GM19452 (cell line): ENCODE data around the gene ADM5.

Source experiments
- ATAC-seq: cut with Tn5 transposase; IDR thresholded peaks from one replicate; pipeline ENCODE4 v1.9.1; 2021; ENCODE audit not compliant: unreplicated experiment

ADM5 gene

DNA sequence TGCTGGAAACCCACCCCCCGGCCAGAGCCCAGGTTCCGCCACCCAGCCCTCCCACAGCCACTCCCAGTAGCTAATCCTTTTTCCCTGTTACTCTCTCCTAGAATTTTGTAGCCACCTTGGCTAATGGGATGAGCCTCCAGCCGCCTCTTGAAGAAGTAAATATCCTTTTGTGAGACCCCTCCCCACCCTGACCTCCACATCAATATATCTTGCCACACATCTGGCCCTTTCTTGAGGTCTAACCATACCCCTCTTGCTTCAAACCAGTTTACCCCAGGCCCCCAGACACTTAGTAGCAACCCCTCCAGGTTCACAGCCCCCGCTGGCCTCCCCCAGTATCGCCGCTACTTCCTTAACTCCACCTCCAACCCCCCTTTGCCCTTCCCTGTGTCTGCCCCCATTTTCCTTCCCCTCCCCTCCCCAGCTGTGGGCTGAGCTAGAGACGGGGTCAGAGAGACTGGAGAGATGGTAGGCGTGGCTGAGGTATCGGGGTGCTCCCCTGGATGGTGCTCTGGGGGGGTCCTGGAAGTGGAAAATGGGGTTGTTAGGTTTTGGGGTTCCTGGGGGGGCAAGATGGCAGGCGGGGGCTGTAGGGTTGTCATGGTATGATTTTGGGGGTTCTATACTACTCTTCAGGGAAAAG lies 9.5 kb upstream of the ADM5 start:
- ATAC-seq, result no peak

DNA sequence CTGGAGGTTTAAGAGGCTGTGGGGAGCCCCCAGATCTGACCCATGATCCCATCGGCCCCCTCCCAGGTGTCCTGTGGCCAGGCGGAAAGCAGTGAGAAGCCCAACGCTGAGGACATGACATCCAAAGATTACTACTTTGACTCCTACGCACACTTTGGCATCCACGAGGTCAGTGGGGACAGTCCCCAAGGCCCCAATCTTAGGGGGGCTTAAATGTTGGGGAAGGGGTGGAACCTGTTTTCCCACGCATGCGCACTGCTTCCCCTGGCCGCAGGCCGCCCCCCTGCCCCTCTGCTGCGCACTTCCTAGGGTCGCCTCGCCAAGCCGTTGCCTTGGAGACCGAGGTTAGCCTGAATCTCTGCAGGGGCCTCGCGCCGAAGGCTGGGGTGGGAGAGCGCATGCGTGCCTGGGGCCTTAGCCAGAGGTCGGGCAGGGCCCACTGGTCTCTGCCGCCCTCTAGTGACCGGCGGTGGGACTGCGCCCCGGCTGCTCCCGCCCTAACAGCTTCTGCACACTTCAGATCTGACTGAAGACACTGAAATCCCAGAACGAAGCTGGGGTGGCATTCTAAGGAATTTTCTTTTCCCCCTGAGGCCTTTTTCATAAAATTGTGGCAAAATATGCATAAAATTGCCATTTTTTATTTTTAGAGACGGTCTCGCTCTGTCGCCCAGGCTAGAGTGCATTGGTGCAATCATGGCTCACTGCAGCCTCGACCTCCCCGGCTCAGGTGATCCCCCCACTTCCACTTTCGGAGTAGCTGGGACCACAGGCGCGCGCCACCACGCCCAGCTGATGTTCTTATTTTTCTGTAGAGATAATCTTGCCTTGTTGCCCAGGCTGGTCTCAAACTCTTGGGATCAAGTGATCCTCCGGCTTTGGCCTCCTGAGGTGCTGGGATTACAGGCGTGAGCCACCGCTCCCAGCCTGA lies 8.7 kb upstream of the ADM5 start:
- ATAC-seq, result no peak

DNA sequence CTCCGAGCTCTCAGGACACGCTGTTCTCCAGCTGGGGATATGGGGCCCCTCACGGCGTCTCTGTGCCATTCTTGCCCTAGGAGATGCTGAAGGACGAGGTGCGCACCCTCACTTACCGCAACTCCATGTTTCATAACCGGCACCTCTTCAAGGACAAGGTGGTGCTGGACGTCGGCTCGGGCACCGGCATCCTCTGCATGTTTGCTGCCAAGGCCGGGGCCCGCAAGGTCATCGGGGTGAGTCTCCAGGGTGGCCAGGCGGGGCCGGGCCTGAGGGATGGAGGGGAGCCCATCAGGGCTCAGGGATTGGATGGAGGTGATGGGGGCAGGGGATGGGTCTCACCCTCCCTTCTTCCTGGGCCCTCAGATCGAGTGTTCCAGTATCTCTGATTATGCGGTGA lies 7.6 kb upstream of the ADM5 start:
- no peak for ATAC-seq

DNA sequence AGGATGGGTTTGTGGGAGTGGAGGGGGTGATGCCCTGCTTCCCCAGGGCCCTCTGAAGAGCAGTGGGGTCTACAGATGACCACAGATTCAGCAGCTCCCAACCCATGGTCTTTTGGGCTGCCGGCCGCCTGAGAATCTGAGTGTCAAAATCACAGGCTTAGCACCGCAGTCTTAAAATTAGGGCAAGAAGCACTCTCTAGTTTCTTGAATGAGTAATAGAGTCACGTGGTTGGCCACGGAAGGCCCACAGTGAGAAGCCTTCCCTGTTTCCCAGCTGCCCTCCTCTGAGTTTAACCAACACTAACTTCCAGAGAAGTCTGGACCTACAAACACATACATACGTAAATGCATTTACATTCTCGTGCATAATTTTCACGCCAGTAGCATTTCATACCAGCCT lies 7.1 kb upstream of the ADM5 start:
- no peak for ATAC-seq

DNA sequence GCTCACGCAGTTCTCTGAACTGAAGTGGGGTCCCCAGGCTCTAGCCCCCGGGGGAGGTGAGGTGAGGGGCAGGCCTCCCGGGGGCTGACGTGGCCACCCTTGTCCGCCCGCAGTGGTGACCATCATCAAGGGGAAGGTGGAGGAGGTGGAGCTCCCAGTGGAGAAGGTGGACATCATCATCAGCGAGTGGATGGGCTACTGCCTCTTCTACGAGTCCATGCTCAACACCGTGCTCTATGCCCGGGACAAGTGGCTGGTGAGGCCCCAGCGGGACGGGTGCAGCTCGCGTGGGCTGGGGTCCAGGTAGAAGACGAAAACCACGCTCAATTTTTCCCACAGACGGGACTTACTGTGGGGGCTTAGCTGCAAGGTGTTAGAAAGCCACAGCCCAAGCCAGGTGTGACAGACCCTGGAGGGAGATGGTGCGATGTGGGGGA lies 5.6 kb upstream of the ADM5 start:
- ATAC-seq, result no peak

DNA sequence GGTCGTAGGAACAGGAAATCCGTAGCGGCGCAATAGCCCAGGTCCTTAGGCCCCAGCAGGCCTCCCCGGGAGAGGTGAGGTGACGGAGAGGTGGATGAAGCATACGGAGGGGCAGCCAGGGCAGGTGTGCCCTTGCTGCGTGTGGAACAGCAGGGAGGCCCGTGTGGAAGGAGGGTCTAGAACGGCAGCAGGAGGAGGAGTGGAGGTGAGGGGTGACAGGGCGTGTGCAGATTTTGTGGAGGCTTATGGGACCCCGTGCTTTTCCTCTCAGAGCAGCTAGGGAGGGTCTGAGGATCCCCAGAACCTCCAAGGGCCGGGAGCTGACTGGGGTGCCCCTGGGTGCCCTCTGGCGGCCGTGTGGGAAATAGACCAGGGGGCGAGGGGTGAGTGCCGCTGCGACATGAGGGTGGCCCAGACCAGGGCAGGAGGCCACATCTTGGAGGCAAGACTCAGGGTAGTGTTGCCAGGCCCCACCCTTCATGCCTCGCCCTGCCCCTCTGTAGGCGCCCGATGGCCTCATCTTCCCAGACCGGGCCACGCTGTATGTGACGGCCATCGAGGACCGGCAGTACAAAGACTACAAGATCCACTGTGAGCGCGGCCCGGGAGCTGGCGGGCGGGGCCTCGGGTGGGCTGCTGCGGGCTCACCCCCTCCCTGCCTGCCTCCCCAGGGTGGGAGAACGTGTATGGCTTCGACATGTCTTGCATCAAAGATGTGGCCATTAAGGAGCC lies 5.0 kb upstream of the ADM5 start:
- no peak for ATAC-seq

DNA sequence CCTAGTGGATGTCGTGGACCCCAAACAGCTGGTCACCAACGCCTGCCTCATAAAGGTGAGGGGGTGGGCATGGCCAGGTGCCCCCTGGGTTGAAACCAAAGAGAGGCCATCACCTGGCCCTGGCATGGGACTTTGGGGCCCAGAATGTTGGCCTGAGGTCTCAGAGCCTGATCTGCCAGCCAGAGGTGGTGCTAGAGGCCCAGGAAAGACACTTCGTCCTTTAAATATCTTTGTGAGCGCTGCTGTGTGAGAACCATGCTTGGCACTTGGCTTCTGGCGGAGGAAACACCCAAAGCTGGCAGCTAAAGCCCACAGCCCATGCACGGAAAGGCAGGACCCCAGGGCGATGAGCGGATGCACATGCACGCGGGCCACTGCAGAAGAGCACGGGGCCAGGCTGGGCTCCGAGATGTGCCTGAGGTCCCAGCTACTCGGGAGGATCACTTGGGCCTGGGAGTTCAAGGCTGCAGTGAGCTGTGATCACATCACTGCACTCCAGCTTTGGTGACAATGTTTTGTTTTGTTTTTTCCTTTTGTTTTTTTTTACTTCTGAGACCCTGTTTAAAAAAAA lies 4.3 kb upstream of the ADM5 start:
- ATAC-seq, result no peak

DNA sequence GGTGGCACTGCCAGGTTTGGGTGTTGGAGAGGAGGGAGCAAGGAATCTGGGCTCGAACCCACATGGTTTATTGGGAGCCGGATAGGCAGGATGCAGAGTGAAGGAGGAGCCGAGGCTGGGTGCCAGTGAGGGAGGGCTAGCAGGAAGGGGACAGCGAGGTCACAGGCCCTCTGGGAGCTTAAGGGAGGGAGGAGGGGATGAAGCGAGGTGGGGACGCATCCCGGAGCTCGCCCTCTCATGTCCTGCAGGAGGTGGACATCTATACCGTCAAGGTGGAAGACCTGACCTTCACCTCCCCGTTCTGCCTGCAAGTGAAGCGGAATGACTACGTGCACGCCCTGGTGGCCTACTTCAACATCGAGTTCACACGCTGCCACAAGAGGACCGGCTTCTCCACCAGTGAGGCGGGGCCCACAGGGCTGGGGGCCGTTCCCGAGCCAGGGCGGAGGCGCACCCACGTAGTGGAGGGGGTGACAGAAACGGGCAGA lies 3.5 kb upstream of the ADM5 start:
- ATAC-seq, result no peak

DNA sequence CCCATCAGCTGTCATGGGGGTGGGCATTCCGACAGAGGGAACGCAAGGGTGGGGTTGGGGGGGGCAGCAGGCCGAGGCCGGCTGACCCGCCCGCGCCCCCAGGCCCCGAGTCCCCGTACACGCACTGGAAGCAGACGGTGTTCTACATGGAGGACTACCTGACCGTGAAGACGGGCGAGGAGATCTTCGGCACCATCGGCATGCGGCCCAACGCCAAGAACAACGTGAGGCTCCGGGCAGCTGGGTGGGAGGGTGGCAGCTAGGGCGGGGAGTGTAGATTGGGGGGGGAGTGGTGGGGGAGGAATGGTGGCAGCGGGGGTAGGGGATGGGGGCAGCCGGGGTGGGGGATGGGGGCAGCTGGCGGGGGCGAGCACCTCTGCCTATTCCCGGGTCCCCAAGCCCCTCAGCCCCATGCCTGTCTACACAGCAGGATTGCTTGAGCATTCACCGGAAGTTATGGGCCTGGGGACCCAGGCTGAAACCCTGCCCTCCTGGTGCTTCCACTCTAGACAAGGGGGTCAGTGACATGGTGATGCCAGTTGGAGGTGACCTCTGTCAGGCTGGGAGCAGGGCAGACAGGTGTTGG lies 2.8 kb upstream of the ADM5 start:
- no peak for ATAC-seq

DNA sequence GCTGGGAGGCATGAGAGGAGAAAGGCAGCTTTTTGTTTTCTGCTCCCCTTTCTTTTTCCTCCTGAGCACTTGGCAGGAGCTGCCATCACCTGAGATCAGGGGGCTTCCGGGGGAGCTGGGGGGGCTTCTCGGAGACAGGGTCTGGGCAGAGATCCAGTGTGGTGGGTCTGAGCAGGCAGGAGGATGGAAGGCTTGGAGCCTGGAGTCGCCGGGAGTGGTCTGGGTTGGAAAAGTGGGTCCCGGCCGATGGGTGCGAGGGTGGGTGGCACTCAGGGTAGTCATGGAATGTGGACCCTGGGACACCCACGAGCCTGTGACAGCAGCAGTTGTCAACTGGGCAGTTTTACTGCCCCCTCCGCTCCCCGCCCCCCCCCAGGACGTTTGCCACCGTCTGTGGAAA lies 2.2 kb upstream of the ADM5 start:
- ATAC-seq, result no peak

DNA sequence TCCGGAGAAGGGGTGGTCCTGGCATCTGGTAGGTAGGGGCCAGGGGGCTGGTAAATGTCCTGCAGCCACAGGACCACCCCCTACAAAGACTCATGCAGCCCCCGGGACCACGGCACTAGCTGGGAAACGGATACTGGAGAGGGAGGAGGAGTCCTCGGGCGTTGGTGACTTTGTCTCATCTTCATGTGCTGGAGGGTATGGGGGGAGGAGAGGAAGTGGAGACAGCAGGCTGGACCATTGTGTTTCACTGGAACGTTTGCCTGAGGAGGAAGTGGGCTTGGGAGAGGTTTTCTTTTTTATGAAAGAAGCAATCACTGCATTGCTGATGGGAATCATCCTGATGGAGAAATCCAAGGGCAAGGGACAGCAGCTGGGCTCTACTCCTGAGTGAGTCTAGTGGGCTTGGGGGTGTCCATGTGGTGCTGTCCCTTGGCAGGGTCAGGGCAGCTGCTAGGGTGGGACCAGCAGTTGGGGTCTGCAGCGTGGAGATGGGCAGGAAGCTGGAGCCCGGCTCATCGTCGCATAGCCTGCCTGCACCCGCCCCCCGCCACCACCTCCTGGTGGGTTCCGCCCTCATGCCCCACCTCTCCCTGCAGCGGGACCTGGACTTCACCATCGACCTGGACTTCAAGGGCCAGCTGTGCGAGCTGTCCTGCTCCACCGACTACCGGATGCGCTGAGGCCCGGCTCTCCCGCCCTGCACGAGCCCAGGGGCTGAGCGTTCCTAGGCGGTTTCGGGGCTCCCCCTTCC lies 1.7 kb upstream of the ADM5 start:
- no peak for ATAC-seq

DNA sequence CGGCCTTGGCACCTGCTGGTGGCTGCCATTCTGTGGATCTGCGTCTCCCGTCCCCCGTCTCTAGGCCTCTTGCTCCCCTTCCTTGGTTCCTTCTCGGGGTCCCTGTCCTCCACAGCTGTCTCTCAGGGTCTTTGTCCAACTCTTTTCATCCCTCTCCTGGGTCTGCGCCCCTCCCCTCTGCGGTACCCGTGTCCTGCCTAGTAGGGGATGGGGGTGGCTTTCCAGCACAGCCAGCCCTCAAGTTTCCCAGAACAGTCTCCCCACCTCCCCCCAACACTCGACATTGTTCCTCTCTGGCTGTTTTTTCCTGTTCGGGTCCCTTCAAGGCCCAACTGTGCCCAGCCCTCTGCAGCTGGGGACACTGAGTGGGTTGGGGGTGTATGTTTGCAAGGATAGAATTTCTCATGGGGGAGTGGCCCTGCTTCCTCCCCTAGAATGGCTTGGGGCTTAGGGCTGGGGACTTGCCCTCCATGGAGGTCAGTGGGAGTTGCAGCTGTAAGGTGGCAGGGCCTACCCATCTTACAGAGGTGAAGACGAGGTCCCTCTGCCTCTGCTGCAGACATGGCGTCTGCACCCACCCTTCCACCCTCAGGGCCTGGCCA lies 762 bp upstream of the ADM5 start:
- ATAC-seq, result no peak

DNA sequence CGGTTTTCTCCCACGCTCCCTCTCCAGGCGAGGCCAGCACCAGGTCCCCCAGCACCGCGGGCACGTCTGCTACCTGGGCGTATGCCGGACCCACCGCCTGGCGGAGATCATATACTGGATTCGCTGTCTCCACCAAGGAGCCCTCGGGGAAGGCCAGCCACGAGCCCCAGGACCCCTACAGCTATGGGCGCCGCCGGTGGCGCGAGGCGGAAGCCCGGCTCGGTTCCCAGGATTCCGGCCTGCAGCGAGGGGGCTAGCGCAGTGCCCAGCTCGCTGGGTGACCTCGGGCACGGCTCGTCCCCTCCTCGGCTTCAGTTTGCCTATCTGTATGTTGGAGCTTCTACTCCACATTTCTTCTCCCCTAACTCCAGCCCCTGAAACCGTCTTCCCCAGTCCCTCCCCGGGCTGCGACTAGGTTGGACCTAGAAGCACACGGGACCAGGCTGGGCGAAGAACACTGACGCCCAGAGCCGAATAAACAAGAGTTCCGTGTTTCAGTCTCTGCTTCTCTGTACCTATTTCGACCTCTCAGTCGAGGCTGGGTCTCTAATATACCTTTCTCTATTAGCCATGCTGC lies 773 bp downstream of the ADM5 start:
- ATAC-seq, result no peak

DNA sequence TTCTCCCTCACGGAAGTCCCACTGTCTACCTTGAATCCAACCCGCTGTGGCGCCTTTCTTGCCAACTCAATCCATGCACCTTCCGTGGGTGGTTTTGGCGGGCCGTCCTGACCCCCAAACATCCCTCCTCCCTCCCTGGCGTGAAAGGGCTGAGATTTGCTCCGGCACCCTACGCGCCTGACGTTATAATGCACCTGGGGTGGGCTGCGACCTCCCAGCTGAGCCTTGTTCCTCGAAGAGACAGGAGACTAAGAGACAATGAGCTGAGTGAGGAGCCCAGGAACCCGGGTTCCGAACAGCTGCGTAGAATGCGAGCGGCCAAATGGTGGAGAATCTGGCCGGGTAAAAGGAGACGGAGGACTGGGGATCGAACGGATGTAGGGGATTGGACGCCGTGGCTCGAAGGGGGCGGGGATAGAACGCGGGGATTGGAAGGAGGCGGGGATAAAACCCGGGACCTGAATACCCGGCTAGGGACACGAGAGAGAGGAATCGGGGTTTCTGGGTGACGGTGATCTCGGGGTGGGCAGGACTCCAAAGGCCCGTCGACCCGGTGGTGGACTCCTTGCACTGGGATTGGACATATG lies 1.4 kb downstream of the ADM5 start, which contains the start of gene CPT1C:
Gene CPT1C (plus strand): TSS at position 461 of the 587 bp plus-strand sequence. CDS start 1,137 bp downstream, outside the sequence.
- ATAC-seq, result no peak

DNA sequence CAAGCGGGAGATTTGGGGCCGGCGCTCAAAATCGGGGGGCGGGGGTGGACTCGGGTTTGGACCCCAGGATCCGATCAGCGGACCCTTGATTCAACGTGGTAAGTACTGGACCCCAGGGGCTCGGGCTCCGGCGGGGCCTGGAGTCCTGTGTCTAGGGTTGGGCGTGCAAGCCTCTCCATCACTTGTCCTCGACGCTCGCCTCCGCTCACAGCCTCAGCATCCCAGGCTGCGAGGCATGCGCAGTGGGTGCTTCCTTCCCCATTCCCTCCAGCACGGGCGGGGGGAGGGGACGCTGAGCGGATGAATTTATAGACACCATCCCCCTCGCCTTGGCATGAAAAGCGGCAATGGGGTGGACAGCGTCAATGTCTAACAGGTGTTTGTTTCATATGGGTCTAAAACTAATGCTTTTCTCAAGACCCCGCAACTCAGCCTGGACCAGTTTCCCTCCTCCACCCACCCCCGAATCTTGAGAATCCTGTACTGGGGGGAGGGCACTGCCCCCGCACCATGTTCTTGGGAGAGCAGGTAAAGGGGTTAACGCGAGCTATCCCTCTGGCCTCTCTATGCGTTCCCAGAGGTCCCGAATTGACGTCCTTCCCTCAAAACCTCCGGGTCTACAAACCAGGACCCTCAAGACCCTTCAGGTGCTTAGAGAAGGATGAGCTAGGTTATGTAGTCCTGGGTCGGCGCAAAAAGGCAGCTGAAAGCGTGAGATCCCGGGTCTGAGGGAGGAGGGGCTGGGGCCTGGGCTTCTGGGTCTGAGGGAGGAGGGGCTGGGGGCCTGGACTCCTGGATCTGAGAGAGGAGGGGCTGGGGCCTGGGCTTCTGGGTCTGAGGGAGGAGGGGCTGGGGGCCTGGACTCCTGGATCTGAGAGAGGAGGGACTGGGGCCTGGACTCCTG lies 2.1 kb downstream of the ADM5 start:
- no peak for ATAC-seq

DNA sequence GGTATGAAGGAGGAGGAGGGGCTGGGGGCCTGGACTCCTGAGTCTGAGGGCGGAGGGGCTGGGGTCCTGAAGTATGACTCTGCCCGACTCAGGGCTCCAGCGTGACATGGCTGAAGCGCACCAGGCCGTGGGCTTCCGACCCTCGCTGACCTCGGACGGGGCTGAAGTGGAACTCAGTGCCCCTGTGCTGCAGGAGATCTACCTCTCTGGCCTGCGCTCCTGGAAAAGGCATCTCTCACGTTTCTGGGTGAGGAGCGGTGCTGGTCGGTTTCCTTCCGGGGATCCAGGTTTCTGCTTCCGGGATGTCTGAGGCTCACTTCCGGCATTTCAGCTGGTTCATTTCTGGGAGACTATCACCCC lies 2.7 kb downstream of the ADM5 start:
- no peak for ATAC-seq

DNA sequence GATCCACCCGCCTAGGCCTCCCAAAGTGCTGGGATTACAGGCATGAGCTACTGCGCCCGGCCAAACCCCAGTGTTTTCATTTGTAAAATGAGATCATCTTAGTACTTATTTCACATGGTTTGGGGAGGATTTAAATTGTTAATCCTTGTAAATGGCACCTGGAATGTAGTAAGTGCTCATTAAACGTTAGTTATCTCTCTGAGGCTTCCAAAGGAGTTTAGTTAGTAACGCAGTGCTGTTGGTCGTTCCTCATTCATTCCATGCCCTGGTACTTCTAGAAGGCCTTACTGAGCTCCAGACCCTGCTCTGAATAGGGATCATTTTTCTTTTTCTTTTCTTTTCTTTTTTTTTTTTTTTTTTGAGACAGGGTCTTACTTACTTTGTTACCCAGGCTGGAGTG lies 6.7 kb downstream of the ADM5 start:
- no peak for ATAC-seq

DNA sequence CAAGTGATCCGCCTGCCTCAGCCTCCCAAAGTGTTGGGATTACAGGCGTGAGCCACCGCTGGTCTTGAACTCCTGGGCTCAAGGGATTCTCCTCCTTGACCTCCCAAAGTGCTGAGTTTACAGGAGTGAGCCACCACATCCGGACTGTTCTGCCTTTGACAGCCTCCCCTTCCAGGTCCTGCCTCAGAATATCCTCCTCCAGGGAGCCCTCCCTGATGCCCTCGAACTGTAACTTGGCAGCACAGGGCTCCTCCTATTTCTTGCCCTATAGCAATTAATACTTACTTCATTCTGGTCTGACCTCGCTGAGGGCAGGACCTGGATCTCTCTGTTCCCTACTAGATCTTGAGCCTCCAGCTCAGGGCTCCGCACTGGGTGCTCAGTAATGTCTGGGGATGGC lies 7.5 kb downstream of the ADM5 start:
- ATAC-seq, result no peak
